Liver (tissue), 9 donors: ENCODE measurements around the gene BRS3. TPM values are rescaled to one million over a fixed set of nuclear protein-coding genes. Genes with fewer than 3 reads are reported as not detected.

Experiments
- DNase-seq: peaks from one replicate; pipeline ENCODE4 v3.0.0-alpha.2; 2017; ENCODE audit warnings: low spot score
- H3K27ac ChIP-seq, 2 donors: one replicate each; pipeline ENCODE4 v1.7.0; 2013; ENCODE audit warnings: inconsistent platforms in 2 of 2, low read length in 2 of 2, control low read depth in 1 of 2, low read depth in 1 of 2, mild to moderate bottlenecking in 1 of 2
- H3K27me3 ChIP-seq, 4 donors: one replicate each; pipeline versions ENCODE4 v1.6.1 to v1.7.0; 2013; ENCODE audit warnings: low read length in 3 of 4, inconsistent platforms in 1 of 4, mild to moderate bottlenecking in 1 of 4, moderate library complexity in 1 of 4; ENCODE audit not compliant: control insufficient read depth in 4 of 4, insufficient read depth in 4 of 4
- H3K36me3 ChIP-seq, 4 donors: one replicate each; pipeline versions ENCODE4 v1.6.1 to v1.7.0; 2013; ENCODE audit warnings: low read length in 3 of 4, mild to moderate bottlenecking in 3 of 4, low read depth in 1 of 4, moderate library complexity in 1 of 4; ENCODE audit not compliant: control insufficient read depth in 4 of 4, insufficient read depth in 3 of 4
- H3K4me1 ChIP-seq, 4 donors: one replicate each; pipeline versions ENCODE4 v1.6.1 to v1.7.0; 2013; ENCODE audit warnings: low read length in 3 of 4, mild to moderate bottlenecking in 3 of 4, moderate library complexity in 1 of 4; ENCODE audit not compliant: control insufficient read depth in 4 of 4, insufficient read depth in 4 of 4
- H3K4me3 ChIP-seq, 3 donors: one replicate each; pipeline versions ENCODE4 v1.6.1 to v1.7.0; 2013; ENCODE audit warnings: low read length in 3 of 3, control low read depth in 1 of 3, low read depth in 1 of 3, mild to moderate bottlenecking in 1 of 3
- H3K9ac ChIP-seq, 2 donors: one replicate each; pipeline ENCODE4 v1.7.0; 2013; ENCODE audit warnings: low read length in 2 of 2, mild to moderate bottlenecking in 2 of 2, moderate library complexity in 2 of 2, control low read depth in 1 of 2, low read depth in 1 of 2
- H3K9me3 ChIP-seq, 4 donors: one replicate each; pipeline versions ENCODE4 v1.6.1 to v1.7.0; 2013; ENCODE audit warnings: low read length in 3 of 4; ENCODE audit not compliant: control insufficient read depth in 4 of 4
- ATF3 ChIP-seq: IDR thresholded peaks from 2 replicates; pipeline ENCODE4 v1.6.1; 2016; ENCODE audit warnings: antibody characterized with exemption
- CTCF ChIP-seq: fragments of 150-350 bp; IDR thresholded peaks from 2 replicates; pipeline ENCODE4 v1.5.1; 2017; ENCODE audit warnings: improper control_type of control experiment, low read depth, low read length; ENCODE audit not compliant: missing input control
- EGR1 ChIP-seq, 2 donors: IDR thresholded peaks; 2 replicates each; pipeline ENCODE4 v1.6.1; 2016 to 2018; ENCODE audit warnings: antibody characterized with exemption in 2 of 2, low read depth in 2 of 2
- FOXA2 ChIP-seq: IDR thresholded peaks from 2 replicates; pipeline ENCODE4 v1.6.1; 2016; ENCODE audit warnings: antibody characterized with exemption
- GABPA ChIP-seq, 2 donors: IDR thresholded peaks in 1 of 2; conservative IDR thresholded peaks in 1 of 2; 2 replicates each; pipeline ENCODE4 v1.6.1; 2016; ENCODE audit warnings: antibody characterized with exemption in 2 of 2, mild to moderate bottlenecking in 1 of 2, moderate library complexity in 1 of 2
- HNF4A ChIP-seq, 2 donors: conservative IDR thresholded peaks; 2 replicates each; pipeline ENCODE4 v1.6.1; 2016; ENCODE audit warnings: antibody characterized with exemption in 2 of 2, mild to moderate bottlenecking in 2 of 2
- HNF4G ChIP-seq: IDR thresholded peaks from 2 replicates; pipeline ENCODE4 v1.6.1; 2016; ENCODE audit warnings: antibody characterized with exemption
- JUND ChIP-seq, 2 donors: IDR thresholded peaks; 2 replicates each; pipeline ENCODE4 v1.6.1; 2016; ENCODE audit warnings: antibody characterized with exemption in 2 of 2
- MAX ChIP-seq: IDR thresholded peaks from 2 replicates; pipeline ENCODE4 v1.6.1; 2016; ENCODE audit warnings: antibody characterized with exemption
- NR2F2 ChIP-seq: IDR thresholded peaks from 2 replicates; pipeline ENCODE4 v1.6.1; 2016; ENCODE audit warnings: antibody characterized with exemption
- RAD21 ChIP-seq, 2 donors: IDR thresholded peaks; 2 replicates each; pipeline ENCODE4 v1.6.1; 2016; ENCODE audit warnings: antibody characterized with exemption in 2 of 2, mild to moderate bottlenecking in 2 of 2
- REST ChIP-seq: IDR thresholded peaks from 2 replicates; pipeline ENCODE4 v1.6.1; 2016; ENCODE audit warnings: antibody characterized with exemption, mild to moderate bottlenecking
- RXRA ChIP-seq, 2 donors: IDR thresholded peaks; 2 replicates each; pipeline ENCODE4 v1.6.1; 2017 to 2018; ENCODE audit warnings: antibody characterized with exemption in 2 of 2, mild to moderate bottlenecking in 1 of 2
- SP1 ChIP-seq: IDR thresholded peaks from 2 replicates; pipeline ENCODE4 v1.6.1; 2018; ENCODE audit warnings: antibody characterized with exemption, mild to moderate bottlenecking
- TAF1 ChIP-seq: conservative IDR thresholded peaks from 2 replicates; pipeline ENCODE4 v1.6.1; 2016; ENCODE audit warnings: antibody characterized with exemption, mild to moderate bottlenecking
- YY1 ChIP-seq: IDR thresholded peaks from 2 replicates; pipeline ENCODE4 v1.6.1; 2016; ENCODE audit warnings: antibody characterized with exemption, mild to moderate bottlenecking
- ZBTB33 ChIP-seq: IDR thresholded peaks from 2 replicates; pipeline ENCODE4 v1.6.1; 2016; ENCODE audit warnings: antibody characterized with exemption
- whole genome bisulfite sequencing: extraction: QIAGEN DNeasy Blood & Tissue Kit; methylation state at CpG from one replicate; pipeline ENCODE4 v1.1.7; 2013; 5-methylcytosine and 5-hydroxymethylcytosine counted together
- polyA plus RNA-seq, 2 donors: library from polyadenylated mRNA; stranded (reverse) in 1 of 2; unstranded in 1 of 2; fragments of 200-250 nt in 1 of 2; fragments of >200 nt in 1 of 2; fragmentation: Nextera tagmentation in 1 of 2; extraction: Ambion mirVana in 1 of 2; gene quantifications; one replicate each; pipeline versions ENCODE4 v1.2.1 to v1.2.3, GENCODE V29; 2013 to 2015
- total RNA-seq, 2 donors: library from RNA; depleted of rRNA; stranded (reverse); fragments of >200 nt; gene quantifications; one replicate each; pipeline ENCODE4 v1.2.3, GENCODE V29; 2014
- donor health status: healthy.
- donor health status: healthy.
- donor health status: healthy.
- donor health status: healthy.
- donor health status: healthy.

BRS3 gene
- total and polyA plus RNA-seq, 4 donors = not detected

GRCh38 chrX:136493011-136493410, 5.3 kb downstream of the BRS3 start:
- TF ChIP-seq YY1 (no peak), GABPA (IDR thresholded peaks at IDR 0.05 in 1 of 2, conservative IDR thresholded peaks at IDR 0.05 in 1 of 2) (no peak), HNF4G (no peak), RXRA (IDR thresholded peaks at IDR 0.05) (no peak), NR2F2 (no peak), TAF1 (no peak), FOXA2 (no peak), EGR1 (IDR thresholded peaks at IDR 0.05; ENCODE audit: low read depth in 2 of 2) (no peak), JUND (IDR thresholded peaks at IDR 0.05) (no peak), HNF4A (conservative IDR thresholded peaks at IDR 0.05) (no peak), ZBTB33 (no peak)
- Histone ChIP-seq H3K27ac (no peak overlapping the region), H3K4me3 (no peak overlapping the region), H3K27me3 (peaks cover 0 to 7% (median 0%) of the 10 kb centered on the region in 4 donors), H3K4me1 (peaks cover 0 to 2% (median under 1%) of the 10 kb centered on the region in 4 donors), H3K9ac (no peak overlapping the region), H3K9me3 (no peaks in the 10 kb centered on the region), H3K36me3 (no peaks in the 10 kb centered on the region)
- DNase-seq = no peak
- 30% methylated on average over 1 of the region's 1 CpG for WGBS

GRCh38 chrX:136495043-136495442, 7.3 kb downstream of the BRS3 start:
- Histone ChIP-seq H3K27me3 (peaks cover 0 to 3% (median 0%) of the 10 kb centered on the region in 4 donors), H3K4me1 (peaks cover 0 to 9% (median under 1%) of the 10 kb centered on the region in 4 donors), H3K9ac (no peak overlapping the region), H3K9me3 (no peaks in the 10 kb centered on the region), H3K27ac (no peak overlapping the region), H3K36me3 (no peaks in the 10 kb centered on the region), H3K4me3 (no peak overlapping the region)
- no peak for TF ChIP-seq ATF3
- TF ChIP-seq JUND (IDR thresholded peaks at IDR 0.05) = no peak
- TF ChIP-seq FOXA2 = no peak
- no peak for TF ChIP-seq RAD21 (IDR thresholded peaks at IDR 0.05)
- TF ChIP-seq MAX = no peak
- TF ChIP-seq ZBTB33 = no peak
- no peak for TF ChIP-seq RXRA (IDR thresholded peaks at IDR 0.05)
- TF ChIP-seq HNF4A (conservative IDR thresholded peaks at IDR 0.05) = no peak
- no peak for TF ChIP-seq HNF4G
- TF ChIP-seq SP1 = no peak
- TF ChIP-seq YY1 = no peak
- TF ChIP-seq REST = no peak
- TF ChIP-seq TAF1 = no peak
- TF ChIP-seq EGR1 (IDR thresholded peaks at IDR 0.05; ENCODE audit: low read depth in 2 of 2) = no peak
- TF ChIP-seq CTCF = no peak
- 81% methylated on average over 4 of the region's 4 CpGs for WGBS
- no peak for DNase-seq
